Vagina (tissue), 2 donors: Measurements from ENCODE around the gene RAPGEF4. TPM values are rescaled to one million over a fixed set of nuclear protein-coding genes. Genes with fewer than 3 reads are reported as not detected.

Experiments used
- DNase-seq, 2 donors: peaks; one replicate each; pipeline ENCODE4 v3.0.0-alpha.2; 2017; ENCODE audit errors: extremely low spot score in 2 of 2
- H3K27ac ChIP-seq: fragments of 200-600 bp; sonication (generic); one replicate; pipeline ENCODE4 v1.5.1; 2019
- H3K27me3 ChIP-seq: fragments of 200-600 bp; sonication (generic); one replicate; pipeline ENCODE4 v1.5.1; 2019
- H3K36me3 ChIP-seq, 2 donors: fragments of 200-600 bp; sonication (generic); one replicate each; pipeline ENCODE4 v1.5.1; 2017 to 2019
- H3K4me1 ChIP-seq: fragments of 200-600 bp; sonication (generic); one replicate; pipeline ENCODE4 v1.5.1; 2019
- H3K4me3 ChIP-seq, 2 donors: fragments of 200-600 bp; sonication (generic); 1 replicate in 1 of 2; 2 replicates in 1 of 2; pipeline ENCODE4 v1.5.1; 2016 to 2019
- H3K9me3 ChIP-seq: fragments of 200-600 bp; sonication (generic); one replicate; pipeline ENCODE4 v1.5.1; 2019
- CTCF ChIP-seq, 3 experiments: fragments of 450-650 bp in 2 of 3; fragments of 200-600 bp in 1 of 3; sonication (generic) in 1 of 3; IDR thresholded peaks; one replicate each; pipeline ENCODE4 v1.5.1; 2017 to 2019; ENCODE audit warnings: antibody characterized with exemption in 3 of 3, mild to moderate bottlenecking in 2 of 3, moderate library complexity in 2 of 3
- POLR2A ChIP-seq, 2 donors: fragments of 450-650 bp; IDR thresholded peaks; one replicate each; pipeline ENCODE4 v1.6.1; 2017; ENCODE audit warnings: antibody characterized with exemption in 2 of 2, mild to moderate bottlenecking in 2 of 2, moderate library complexity in 2 of 2
- POLR2AphosphoS5 ChIP-seq, 2 donors: sonication (generic); formaldehyde crosslinking; IDR thresholded peaks; one replicate each; pipeline ENCODE4 v1.9.0; 2017; ENCODE audit warnings: antibody characterized with exemption in 2 of 2, mild to moderate bottlenecking in 2 of 2, low read depth in 1 of 2; ENCODE audit not compliant: insufficient read depth in 1 of 2
- intact Hi-C: fragments of 100-400 bp; cut with DNase I; formaldehyde crosslinking; loops from one replicate; pipeline ENCODE4 v1.15.1; 2023
- total RNA-seq: library from RNA; depleted of rRNA; stranded (reverse); fragments of >200 nt; gene quantifications from one replicate; pipeline ENCODE4 v1.2.3, GENCODE V29; 2016

RAPGEF4 gene
- total RNA-seq, 1 donor from 2014 or later, result 18.4 TPM

DNA sequence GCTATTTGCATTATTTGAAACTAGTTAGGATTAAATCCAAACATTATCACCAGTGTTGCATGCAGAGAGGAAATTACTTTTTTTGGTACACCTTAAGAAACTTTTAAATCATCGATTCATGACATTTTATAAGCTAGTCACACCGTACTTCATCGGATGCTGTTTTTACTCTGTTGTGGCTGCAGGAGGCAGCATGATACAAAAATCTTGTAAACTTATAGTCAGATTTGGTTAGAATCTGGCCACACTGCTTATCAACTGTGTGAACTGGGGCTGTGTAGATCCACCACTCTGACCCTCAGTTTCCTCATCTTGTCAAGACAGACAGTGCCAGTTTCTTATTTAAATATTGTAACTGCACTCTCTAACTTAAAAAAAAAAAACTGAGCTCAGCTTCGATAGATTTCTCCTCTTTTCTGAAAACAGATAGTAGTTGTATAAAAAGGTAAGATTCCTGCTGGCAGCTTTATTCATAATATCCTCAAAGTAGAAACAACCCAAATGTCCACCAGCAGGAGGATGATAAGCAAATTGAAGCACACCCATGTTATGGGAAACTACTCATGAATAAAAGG is 77.8 kb downstream of the RAPGEF4 start:
- Histone ChIP-seq H3K27ac (no peak overlapping the region), H3K4me3 (no peak overlapping the region), H3K4me1 (no peaks in the 10 kb centered on the region), H3K27me3 (no peaks in the 10 kb centered on the region), H3K9me3 (no peaks in the 10 kb centered on the region), H3K36me3 (no peaks in the 10 kb centered on the region)
- peak in 2 of 3 experiments; percentile 13 to 31 for TF ChIP-seq CTCF (IDR thresholded peaks at IDR 0.05)
- TF ChIP-seq POLR2A (IDR thresholded peaks at IDR 0.05), result no peak
- intact Hi-C loops, result no loop called here
- no peak for DNase-seq

DNA sequence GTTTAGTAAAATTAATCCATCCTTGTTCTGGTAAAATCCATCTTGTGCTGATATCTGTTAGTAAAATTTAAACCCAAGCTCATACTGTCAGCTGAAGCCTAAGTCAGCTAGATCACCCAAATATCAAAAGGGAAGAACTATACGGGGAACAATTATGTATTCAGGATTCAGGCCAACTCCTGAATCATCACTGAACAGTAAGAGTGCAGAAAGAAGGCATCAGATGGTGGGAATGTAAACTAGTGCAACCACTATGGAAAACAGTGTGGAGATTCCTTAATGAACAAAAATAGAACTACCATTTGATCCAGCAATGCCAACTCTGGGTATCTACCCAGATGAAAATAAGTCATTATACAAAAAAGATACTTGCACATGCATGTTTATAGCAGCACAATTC is 81.8 kb downstream of the RAPGEF4 start:
- intact Hi-C loops, result no loop called here
- Histone ChIP-seq H3K27me3 (no peaks in the 10 kb centered on the region), H3K4me1 (no peaks in the 10 kb centered on the region), H3K4me3 (no peak overlapping the region), H3K27ac (no peak overlapping the region), H3K36me3 (no peaks in the 10 kb centered on the region), H3K9me3 (no peaks in the 10 kb centered on the region)
- DNase-seq, result no peak
- TF ChIP-seq CTCF (IDR thresholded peaks at IDR 0.05), result no peak
- TF ChIP-seq POLR2A (IDR thresholded peaks at IDR 0.05), result no peak
- TF ChIP-seq POLR2AphosphoS5 (IDR thresholded peaks at IDR 0.05; ENCODE audit: insufficient read depth in 1 of 2, low read depth in 1 of 2), result no peak

DNA sequence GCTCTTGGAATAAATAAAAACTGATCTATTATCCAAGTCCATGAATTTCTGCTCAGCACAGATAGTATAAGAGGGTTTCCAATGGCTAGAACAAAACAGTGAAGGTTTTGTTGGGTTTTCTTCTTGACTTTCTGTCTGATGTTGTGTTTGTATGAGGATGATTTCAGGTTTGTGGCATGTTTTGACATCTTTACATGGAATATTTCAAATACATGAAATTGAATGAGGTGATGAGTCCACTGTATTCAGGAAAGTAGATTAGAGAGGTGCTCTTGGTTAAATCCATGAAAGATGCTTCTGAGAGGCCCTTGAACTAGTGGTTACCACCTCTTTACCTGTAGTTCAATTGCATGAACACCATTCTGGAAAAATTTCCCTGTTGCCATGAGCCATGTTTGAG is 84.3 kb downstream of the RAPGEF4 start:
- Histone ChIP-seq H3K36me3 (no peaks in the 10 kb centered on the region), H3K4me1 (no peaks in the 10 kb centered on the region), H3K27ac (no peak overlapping the region), H3K27me3 (no peaks in the 10 kb centered on the region), H3K9me3 (no peaks in the 10 kb centered on the region), H3K4me3 (no peak overlapping the region)
- DNase-seq, result no peak
- no peak for TF ChIP-seq POLR2A (IDR thresholded peaks at IDR 0.05)
- intact Hi-C loops, result no loop called here

DNA sequence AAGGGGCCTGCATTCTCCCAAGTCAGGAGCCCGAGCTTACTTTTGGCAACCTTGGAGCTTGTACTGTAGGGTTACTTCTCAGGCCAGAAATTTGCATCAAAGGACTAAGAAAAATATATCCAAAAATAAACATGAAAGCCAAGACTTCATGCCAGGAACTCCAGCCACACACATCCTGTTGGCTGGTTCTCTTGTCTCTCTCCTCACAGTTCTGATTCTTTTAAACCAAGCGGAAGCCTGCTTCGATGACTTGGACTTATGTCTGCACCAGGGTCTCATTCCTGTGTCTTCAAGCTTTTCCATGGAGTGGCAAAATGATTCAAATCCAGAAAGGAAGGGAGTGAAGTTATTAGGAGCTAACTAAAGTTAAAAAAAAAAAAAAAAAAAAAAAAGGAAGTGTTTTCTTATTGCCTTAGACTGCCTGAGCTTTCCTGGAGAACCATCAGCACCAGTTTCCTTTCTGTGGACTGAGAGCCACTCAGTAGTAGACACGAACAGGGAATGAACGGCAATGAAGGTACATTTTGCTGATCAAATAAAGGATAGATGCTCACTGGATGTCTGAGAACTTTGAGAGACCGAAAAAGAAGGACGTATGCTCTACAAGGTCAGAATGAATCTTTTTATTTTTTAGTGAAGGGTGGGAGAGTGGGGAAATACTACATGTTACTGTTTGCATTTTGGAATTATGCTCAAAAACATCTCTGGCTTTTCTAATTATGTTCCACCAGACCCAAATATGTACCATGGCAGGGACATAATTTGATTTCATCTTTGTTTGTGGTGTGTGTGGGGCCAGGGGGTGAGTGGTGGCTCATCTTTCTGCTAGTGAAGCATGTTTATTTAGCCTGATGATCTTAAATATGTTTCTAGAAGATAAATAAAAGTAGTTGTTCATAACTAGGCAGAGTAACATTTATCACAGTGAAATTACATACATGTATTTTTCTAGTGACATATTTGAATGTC is 86.0 kb downstream of the RAPGEF4 start:
- no peak overlapping the region for H3K4me3 ChIP-seq
- no peaks in the 10 kb centered on the region for H3K27me3 ChIP-seq
- H3K27ac ChIP-seq, result no peak overlapping the region
- no peaks in the 10 kb centered on the region for H3K36me3 ChIP-seq
- DNase-seq, result no peak
- no peaks in the 10 kb centered on the region for H3K9me3 ChIP-seq
- TF ChIP-seq POLR2AphosphoS5 (IDR thresholded peaks at IDR 0.05; ENCODE audit: insufficient read depth in 1 of 2, low read depth in 1 of 2) (peak in 1 of 2 donors; percentile 37), CTCF (IDR thresholded peaks at IDR 0.05) (no peak)
- intact Hi-C loops, result no loop called here
- H3K4me1 ChIP-seq, result no peaks in the 10 kb centered on the region

DNA sequence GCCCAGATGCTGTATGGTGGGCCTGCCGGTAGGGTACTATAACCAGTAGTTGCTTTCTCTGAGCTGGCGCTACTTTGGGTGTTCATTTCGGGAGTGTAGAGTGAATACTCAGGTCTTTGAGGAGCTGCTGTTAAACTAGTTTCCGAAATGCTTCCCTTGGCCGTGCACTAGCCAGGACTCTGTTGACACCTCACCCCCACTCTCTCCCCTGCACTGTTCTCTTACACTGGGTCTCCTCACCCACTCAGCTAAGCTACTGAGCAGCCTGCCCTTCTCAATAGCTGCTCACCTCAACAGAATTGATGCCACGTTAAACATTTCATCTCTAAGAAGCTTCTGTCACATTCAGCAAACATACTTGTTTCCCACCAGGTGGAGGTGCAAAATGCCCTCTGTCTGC is 86.9 kb downstream of the RAPGEF4 start:
- Histone ChIP-seq H3K27ac (no peak overlapping the region), H3K36me3 (no peaks in the 10 kb centered on the region), H3K4me1 (no peaks in the 10 kb centered on the region), H3K27me3 (no peaks in the 10 kb centered on the region), H3K9me3 (no peaks in the 10 kb centered on the region), H3K4me3 (peak overlapping the region in 1 of 2 donors; percentile 19)
- no peak for DNase-seq
- TF ChIP-seq POLR2AphosphoS5 (IDR thresholded peaks at IDR 0.05; ENCODE audit: insufficient read depth in 1 of 2, low read depth in 1 of 2), result no peak
- intact Hi-C loops, result no loop called here

- no peak for TF ChIP-seq CTCF (IDR thresholded peaks at IDR 0.05)
- Histone ChIP-seq H3K4me3 (peak overlapping the region in 1 of 2 donors; percentile 19), H3K27ac (no peak overlapping the region), H3K27me3 (no peaks in the 10 kb centered on the region), H3K9me3 (no peaks in the 10 kb centered on the region), H3K36me3 (no peaks in the 10 kb centered on the region), H3K4me1 (no peaks in the 10 kb centered on the region)
- intact Hi-C loops, result no loop called here
- DNase-seq, result no peak
Measured at GRCh38 chr2:172823261-172823850, 87.7 kb downstream of the RAPGEF4 start.
